HG02970 (cell line): ENCODE measurements around the gene CUEDC1.

Source experiments
- ATAC-seq: cut with Tn5 transposase; IDR thresholded peaks from one replicate; pipeline ENCODE4 v1.9.1; 2021; ENCODE audit warnings: mild to moderate bottlenecking, moderate library complexity, moderate number of reproducible peaks; ENCODE audit not compliant: unreplicated experiment, low FRiP score

Gene CUEDC1

DNA sequence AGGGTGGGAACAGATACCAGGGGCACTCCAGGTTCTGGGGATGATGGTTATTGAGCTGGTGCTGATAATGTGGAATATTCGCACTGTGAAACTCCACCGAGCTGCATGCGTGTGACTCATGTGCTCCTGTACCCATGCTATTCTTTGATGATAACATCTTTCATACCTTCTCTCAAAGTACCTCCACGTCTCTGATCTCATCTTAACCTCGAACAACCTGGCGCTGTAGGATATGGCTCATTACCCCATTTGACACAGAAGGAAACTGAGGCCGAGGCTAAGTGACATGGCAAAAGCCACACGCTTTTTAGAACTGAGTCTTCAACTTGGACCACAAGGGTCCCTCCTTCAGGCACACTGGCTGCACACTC is 75.1 kb downstream of the CUEDC1 start:
- ATAC-seq = no peak

GRCh38 chr17:57879437-57880085 is 75.7 kb downstream of the CUEDC1 start:
- ATAC-seq = no peak

DNA sequence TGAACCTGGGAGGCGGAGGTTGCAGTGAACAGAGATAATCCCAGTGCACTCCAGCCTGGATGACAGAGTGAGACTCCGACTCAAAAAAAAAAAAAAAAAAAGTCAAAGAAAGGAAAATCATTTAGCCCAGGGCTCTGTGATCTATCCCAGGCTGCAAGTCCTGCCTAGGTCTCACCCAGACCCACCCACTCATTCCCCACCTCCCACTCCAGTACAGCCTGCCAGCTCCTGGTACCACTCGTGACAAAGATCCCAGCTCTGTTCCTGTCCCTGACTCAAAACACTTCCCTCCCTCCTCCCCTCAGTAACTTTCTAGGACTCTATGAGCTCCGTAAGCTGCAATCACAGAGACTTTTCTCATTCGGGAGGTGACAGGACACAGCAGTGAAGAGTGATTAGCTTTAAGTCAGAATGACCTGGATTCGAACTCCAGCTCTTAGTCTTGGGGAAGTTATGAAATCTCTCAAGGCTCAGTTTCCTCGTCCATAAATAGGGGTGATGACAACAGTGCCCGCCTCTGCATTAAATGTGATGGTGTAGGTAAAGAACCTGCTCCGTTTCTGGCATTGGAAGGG is 77.3 kb downstream of the CUEDC1 start:
- ATAC-seq = no peak

GRCh38 chr17:57876866-57877237 is 78.4 kb downstream of the CUEDC1 start:
- no peak for ATAC-seq

DNA sequence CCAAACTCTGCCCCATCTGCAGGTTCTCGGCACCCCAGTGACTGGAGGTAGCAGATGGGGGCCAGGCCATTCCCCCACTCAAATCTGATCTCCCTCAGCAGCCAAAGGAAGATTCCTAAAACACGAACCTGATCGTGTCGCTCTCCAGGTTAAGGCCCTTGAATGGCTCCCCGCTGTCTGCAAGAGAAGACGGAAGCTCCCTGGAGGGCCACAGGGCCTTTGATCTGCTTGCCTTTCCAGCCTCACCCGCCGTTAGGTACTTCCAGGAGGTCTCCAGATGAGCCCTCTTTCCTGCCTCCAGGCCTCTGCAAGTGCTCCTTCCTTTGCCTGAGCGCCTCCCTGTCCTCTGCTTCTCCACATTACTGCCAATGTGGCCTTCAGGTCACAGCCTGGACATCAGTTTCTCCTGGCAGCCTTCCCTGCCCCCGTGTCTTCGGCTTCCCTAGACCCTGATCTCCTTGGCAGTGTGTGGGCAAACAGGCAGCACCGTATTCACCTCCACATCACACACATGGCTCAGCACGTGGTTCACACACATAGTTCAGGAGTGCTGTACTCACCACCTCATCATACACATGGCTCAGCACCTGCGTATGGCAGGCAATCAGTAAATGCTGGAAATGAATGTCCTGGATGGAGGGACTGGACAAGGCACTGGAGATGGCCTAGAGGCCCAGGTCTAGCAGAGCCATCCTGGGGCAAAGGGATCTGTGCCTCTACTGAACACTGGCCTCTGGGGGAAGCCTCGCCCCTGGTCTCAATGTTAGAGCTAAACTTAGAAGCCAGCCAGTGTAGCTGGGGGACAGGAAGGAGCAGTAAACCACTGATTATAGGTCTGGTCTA is 79.0 kb downstream of the CUEDC1 start:
- ATAC-seq = no peak

DNA sequence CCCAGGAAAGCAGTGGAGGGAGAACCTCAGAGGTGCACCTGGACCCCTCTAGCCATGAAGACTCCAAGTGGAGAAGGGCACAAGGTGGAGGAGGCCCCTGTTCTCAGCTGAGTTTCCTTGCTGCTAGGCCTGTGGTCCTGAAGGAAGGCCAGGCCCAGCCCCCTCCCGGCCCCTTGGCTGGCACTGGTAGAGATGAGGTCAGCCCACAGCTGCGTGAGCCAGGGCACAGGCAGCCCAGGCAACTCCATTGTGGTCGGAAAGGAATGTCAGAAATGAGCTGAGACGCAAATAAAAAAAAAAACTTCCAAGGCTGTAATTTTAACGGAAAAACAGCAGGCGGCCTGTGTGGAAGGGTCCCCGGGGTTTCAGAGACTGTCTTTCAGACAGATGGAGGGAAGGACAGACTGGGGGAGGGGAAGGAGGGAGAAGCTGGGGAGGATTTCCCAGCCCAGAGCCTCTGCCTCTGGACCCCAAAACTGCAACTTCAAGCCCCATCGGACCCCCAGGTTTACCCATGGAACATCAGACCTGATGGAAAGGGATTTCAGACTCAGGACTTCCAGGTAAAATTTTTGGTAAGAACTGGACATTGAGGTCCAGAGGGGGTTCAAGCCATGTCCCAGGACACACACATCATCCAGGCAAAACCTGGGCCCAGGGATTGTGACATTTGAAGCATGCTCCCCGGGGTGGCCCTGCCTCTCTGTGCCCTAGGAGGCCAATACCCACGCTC is 79.8 kb downstream of the CUEDC1 start:
- ATAC-seq = no peak

DNA sequence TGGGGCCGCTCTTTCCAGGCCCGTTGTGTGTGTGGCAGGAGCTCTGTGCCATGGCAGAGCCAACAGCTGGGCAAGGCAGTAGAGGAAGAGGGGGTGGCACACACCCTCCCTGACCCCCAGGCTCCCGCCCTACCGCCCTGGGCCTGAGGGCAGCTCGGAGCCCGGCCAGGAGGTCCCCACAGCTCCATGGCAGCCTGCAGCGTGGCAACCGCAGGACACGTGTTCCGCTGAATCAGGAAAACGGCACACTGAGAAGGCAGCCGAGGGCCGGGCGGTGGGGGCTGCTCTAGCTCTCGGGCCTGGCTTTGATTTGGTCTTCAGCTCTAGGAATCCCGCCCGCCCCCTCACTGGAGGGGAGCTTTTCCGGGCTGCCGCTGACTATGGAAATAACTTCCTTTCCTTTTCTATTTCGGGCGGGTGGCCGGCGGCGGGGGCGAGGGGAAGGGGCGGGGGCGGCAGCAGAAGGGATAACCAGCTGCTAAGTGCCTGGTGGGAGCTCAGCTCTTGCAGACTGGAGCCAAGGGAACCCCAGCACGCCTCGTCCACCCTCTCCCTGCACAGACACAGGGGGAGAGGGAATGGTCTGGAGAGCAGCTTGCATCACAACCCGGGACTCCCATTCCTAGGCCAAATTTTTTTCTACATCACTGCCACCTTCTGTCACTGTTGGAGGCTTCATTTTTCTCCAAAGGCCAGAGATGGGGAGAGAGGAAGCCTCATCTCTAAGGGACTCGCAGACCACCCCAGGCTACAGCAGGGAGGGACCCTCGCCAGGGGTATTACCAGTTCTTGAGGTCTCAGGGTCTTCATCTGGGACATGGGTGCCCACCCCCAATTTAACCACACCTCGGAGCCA is 80.5 kb downstream of the CUEDC1 start:
- no peak for ATAC-seq

GRCh38 chr17:57874058-57874419 is 81.2 kb downstream of the CUEDC1 start:
- no peak for ATAC-seq

DNA sequence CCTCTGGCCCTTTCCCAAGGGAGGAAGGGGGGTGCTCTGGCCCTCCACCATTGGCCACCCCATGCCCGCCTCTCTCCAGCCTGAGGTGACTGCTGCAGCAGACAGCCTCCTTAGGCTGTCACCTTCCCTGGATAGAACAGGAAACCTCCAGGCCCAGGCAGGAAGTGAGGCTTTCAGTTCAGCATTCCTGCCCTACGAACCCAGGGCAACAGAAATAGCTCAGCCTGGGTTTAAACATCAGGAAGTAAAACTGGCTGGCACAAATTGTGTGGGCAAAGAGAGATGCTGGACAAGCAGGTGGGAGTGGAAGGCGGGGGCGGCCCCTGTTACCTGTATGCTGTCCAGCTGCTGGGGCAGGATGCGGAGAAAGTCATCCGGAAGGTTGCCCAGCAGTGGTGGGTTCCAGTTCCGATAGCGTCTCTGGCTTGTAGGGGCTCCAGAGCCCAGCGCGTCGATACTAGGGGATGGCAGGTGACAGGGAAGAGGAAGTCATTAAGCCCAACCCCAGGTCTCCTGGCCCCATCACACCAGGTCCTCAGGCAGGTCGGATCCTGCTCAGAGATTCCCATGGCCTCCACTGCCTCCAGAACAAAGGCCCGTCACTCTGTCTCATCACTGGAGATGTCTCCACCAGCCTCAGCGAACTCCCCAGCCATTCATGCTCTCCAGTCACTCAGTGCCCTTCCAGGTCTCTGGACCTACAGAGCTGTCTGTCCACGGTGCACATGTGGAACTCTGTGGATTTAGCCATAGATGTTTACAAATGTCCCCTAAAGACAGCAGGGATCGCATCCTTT is 81.8 kb downstream of the CUEDC1 start:
- no peak for ATAC-seq

GRCh38 chr17:57872536-57872935 is 82.7 kb downstream of the CUEDC1 start:
- ATAC-seq = no peak

DNA sequence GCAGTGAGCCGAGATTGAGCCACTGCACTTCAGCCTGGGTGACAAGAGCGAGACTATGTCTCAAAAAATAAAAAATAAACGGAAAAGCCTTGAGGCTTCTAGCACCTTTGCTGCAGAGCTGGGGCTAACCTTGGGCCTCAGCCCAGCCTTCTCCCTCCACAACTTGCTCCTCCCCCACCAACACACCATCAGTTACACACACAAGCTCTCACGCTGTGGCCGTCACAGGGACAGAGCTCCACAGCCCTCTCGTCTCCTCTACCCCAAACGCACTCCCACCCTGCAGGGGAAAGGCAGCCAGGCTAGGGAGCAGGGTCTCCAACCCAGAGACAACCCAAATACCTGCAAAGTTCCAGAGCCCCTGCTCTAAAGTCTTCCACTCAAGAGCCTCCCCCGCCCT is 83.3 kb downstream of the CUEDC1 start:
- no peak for ATAC-seq

GRCh38 chr17:57871155-57871554 is 84.1 kb downstream of the CUEDC1 start:
- ATAC-seq = no peak

- no peak for ATAC-seq
Observed at GRCh38 chr17:57870283-57870635, 85.0 kb downstream of the CUEDC1 start.

DNA sequence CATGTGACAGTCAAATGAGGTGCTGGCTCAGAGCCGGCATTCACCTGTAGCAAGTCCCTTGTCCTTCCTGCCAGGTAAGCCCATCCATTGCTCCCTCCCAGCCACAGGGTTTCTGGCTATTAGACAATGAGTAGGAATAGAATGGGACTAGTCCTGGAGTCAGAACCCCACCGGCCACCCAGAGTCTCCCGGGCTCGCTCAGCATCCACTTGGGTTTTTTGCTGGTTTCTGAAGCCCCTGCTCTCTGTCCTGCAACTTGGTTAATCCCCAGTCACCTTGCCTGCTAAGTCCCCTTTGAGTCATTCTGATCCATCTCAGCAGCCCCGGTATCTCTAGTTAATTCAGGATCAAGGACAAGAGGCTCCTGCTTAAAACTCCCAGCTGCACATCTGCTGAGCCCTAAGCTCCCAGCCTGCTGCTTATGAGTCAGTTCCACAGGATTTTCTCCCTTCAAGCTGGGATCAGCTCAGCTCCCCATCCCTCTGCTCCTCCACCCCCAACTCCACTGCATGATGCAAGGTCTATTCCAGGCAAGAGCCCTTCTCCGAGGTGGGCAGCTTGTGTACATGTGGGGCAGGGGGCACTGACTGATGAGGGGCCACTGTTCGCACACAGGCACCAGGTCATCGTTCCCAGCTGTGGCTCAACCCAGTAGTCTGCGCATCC is 85.5 kb downstream of the CUEDC1 start:
- ATAC-seq = no peak

GRCh38 chr17:57868910-57869616 is 86.1 kb downstream of the CUEDC1 start:
- no peak for ATAC-seq

- no peak for ATAC-seq
Observed at GRCh38 chr17:57868007-57868909, 87.0 kb downstream of the CUEDC1 start.

DNA sequence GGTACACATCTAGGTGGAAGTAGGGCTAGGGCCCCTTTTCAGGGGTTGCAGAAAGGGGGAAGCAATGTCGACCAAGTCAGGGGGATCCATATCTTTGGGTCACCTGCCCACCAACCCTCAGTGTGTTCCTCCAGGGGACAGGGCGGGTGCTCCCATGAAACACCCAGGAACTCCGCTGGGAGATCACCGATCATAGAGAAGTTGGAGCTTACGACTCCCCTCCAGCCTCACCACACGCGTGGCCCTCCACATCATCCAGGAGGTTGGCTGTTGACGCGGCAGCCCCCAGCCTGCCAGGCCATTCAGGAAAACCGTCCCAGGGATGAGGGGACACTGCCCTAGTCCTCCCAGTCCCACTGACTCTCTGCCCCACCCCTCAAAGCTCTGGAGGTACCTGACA is 88.1 kb downstream of the CUEDC1 start:
- ATAC-seq = no peak
